ENCODE data around the gene FFAR1.

Gene FFAR1

DNA sequence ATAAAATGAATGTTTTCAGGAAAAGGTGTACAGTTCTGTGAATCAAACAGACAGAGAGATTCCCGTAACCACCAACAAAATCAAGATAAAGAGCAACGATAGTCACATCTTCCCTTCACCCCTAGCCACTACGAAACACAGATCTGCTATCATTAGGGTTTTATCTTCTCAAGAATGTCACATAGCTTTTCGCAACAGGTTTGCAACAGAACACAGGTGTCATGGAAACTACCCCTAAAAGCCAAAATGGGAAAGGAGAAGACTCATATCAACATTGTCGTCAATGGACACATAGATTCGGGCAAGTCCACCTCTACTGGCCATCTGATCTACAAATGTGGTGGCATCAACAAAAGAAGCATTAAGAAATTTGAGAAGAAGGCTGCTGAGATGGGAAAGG is 34.2 kb downstream of the FFAR1 start:
- TF ChIP-seq, protein P1, sequence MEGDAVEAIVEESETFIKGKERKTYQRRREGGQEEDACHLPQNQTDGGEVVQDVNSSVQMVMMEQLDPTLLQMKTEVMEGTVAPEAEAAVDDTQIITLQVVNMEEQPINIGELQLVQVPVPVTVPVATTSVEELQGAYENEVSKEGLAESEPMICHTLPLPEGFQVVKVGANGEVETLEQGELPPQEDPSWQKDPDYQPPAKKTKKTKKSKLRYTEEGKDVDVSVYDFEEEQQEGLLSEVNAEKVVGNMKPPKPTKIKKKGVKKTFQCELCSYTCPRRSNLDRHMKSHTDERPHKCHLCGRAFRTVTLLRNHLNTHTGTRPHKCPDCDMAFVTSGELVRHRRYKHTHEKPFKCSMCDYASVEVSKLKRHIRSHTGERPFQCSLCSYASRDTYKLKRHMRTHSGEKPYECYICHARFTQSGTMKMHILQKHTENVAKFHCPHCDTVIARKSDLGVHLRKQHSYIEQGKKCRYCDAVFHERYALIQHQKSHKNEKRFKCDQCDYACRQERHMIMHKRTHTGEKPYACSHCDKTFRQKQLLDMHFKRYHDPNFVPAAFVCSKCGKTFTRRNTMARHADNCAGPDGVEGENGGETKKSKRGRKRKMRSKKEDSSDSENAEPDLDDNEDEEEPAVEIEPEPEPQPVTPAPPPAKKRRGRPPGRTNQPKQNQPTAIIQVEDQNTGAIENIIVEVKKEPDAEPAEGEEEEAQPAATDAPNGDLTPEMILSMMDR (IDR thresholded peaks at IDR 0.05; ENCODE audit: low read depth, low read length) = no peak
- no peak overlapping the region for H3K4me3 ChIP-seq (ENCODE audit: low read depth, low read length)
- DNase-seq (ENCODE audit: low read depth, low spot score) = no peak
- in situ Hi-C loops (cut with HindIII; ENCODE audit: low sequenced_read_pairs) = no loop called here

DNA sequence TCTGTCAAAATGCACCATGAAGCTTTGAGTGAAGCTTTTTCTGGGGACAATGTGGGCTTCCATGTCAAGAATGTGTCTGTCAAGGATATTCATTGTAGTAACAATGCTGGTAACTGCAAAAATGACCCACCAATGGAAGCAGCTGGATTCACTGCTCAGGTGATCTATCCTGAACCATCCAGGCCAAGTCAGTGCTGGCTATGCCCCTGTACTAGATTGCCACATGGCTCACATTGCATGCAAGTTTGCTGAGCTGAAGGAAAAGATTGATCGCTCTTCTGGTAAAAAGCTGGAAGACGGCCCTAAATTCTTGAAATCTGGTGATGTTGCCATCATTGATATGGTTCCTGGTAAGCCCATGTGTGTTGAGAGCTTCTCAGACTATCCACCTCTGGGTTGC is 35.8 kb downstream of the FFAR1 start:
- TF ChIP-seq, protein P1 (IDR thresholded peaks at IDR 0.05; ENCODE audit: low read depth, low read length) = no peak
- in situ Hi-C loops (cut with HindIII; ENCODE audit: low sequenced_read_pairs) = no loop called here

DNA sequence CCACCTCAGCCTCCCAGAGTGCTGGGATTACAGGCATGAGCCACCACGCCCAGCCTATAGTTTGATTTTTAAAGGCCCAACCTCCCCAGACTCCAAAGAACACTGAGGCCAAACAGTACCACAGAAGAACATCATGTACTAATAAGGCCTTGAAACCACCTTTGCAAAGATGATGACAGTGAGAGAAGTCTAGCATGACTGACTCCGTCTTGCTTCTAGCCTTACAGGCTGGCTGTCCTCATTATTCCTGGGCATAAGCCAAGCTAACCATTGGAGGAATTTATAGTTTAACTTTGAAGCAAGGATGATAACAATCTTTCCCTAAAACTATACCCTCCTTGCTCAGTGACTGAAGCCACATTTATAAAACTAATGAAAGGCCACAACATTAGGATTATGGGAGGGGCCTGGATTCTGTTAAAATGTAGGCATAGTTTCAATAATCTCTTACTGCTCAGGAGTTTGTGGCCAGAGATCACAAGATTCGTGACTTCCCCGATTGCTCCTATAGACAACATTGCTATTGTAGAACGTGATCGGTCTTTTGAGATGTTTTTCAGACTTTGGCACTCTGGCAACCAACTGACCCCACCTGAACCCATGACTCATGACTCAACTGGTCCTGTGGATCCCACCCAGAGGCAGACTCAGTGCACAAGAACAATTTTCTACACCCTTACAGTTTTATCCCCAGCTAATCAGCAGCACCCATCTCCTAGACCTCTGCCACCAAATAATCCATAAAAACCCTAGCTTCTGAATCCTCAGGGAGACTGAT is 40.8 kb downstream of the FFAR1 start:
- no peak overlapping the region for H3K4me3 ChIP-seq (ENCODE audit: low read depth, low read length)
- TF ChIP-seq, protein P1 (IDR thresholded peaks at IDR 0.05; ENCODE audit: low read depth, low read length) = no peak
- no peak for DNase-seq (ENCODE audit: low read depth, low spot score)
- in situ Hi-C loops (cut with HindIII; ENCODE audit: low sequenced_read_pairs) = no loop called here

More for the DNA sequence above, 35.8 kb downstream of the FFAR1 start:
- H3K4me3 ChIP-seq (ENCODE audit: low read depth, low read length) = no peak overlapping the region
- DNase-seq (ENCODE audit: low read depth, low spot score) = no peak

DNA sequence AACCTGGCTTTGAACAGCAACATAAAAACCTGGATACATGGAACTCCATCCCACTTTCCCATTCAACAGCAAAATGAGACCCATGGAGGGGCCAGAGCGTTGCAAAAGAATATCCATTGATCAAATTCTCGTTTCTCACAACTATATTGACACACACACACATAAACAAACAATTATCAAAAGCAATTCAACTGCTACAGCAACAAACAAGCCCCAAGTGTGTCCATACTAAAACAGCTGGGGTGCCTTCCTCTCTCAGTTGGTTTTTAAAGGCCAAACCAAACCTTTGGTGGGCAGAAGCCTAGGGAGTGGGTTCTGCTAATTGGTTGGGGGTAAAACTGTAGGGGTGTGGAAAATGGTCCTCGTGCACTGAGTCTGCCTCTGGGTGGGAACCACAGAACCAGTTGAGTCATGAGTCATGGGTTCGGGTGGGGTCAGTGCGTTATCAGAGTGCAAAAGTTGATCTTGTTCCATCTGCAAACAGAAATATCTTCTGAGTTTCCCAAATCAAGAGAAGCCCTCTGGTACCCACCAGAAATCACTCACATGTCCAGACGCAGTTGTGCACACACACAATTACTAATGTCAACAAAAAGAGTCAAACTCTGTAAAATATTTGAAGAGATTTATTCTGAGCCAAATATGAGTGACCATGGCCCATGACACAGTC is 41.6 kb downstream of the FFAR1 start:
- TF ChIP-seq, protein P1 (IDR thresholded peaks at IDR 0.05; ENCODE audit: low read depth, low read length) = no peak
- no peak for DNase-seq (ENCODE audit: low read depth, low spot score)
- in situ Hi-C loops (cut with HindIII; ENCODE audit: low sequenced_read_pairs) = no loop called here
- no peak overlapping the region for H3K4me3 ChIP-seq (ENCODE audit: low read depth, low read length)

DNA sequence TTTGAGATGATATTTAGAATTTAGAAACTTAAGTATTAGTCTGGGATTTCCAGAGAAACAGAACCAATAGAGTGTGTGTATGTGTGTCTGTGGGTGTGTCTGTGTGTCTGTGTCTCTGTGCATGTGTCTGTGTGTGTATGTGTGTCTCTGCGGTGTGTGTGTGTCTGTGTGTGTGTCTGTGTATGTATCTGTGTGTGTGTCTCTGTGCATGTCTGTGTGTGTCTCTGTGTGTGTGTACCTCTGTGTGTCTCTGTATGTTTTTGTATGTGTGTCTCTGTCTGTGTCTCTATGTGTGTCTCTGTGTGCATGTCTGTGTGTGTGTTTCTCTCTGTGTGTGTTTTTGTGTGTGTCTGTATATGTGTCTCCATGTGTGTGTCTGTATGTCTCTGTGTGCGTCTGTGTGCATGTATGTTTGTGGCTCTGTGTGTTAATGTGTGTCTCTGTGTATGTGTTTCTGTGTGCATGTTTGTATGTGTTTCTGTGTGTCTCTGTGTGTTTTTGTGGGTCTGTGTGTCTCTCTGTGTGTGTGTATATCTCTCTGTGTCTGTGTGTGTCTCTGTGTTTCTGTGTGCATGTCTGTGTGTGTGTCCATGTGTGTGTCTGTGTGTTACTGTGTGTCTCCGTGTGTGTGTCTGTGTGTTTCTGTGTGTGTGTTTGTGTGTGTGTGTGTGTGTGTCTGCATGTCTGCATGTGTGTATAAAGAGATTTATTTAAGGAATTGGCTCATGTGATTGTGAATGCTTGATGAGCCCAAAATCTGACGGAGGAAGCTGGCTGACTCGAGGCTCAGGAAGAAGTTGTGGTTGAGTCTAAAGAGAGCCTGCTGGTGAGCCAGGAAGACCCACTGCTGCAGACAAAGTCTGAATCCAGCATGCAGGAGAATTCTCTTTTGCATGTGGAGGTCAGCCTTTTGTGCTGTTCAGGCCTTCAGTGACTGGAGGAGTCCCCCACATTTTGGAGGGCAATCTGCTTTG is 45.3 kb downstream of the FFAR1 start:
- in situ Hi-C loops (cut with HindIII; ENCODE audit: low sequenced_read_pairs) = no loop called here
- no peak for DNase-seq (ENCODE audit: low read depth, low spot score)
- H3K4me3 ChIP-seq (ENCODE audit: low read depth, low read length) = no peak overlapping the region
- TF ChIP-seq, protein P1 (IDR thresholded peaks at IDR 0.05; ENCODE audit: low read depth, low read length) = no peak

Data from astrocyte of the spinal cord (primary cell).